Trophoblast cell (in vitro differentiated cells and primary cell): ENCODE data around the gene RASGRF1.
"Not testable (repeated sequence)": the region's sequence is repeated elsewhere in the genome, so short reads cannot be mapped to it uniquely, and the experiment has no call there.

Experiments used
- DNase-seq, 2 donors: peaks; one replicate each; pipeline ENCODE4 v3.0.0-alpha.2; 2016
- H2AFZ ChIP-seq: 2 replicates; pipeline ENCODE4 v1.6.1; 2013; ENCODE audit warnings: low read length, moderate library complexity, mild to moderate bottlenecking; ENCODE audit not compliant: insufficient read depth, poor library complexity
- H2AK5ac ChIP-seq: 2 replicates; pipeline ENCODE4 v1.6.1; 2013; ENCODE audit warnings: mild to moderate bottlenecking, low read length
- H2BK120ac ChIP-seq: 2 replicates; pipeline ENCODE4 v1.6.1; 2013; ENCODE audit warnings: low read length, mild to moderate bottlenecking, moderate library complexity; ENCODE audit not compliant: insufficient read depth, poor library complexity
- H2BK12ac ChIP-seq: 2 replicates; pipeline ENCODE4 v1.6.1; 2013; ENCODE audit warnings: mild to moderate bottlenecking, low read length, moderate library complexity
- H2BK5ac ChIP-seq: 2 replicates; pipeline ENCODE4 v1.6.1; 2013; ENCODE audit warnings: low read length, low read depth, moderate library complexity, mild to moderate bottlenecking; ENCODE audit not compliant: poor library complexity
- H3K14ac ChIP-seq: 2 replicates; pipeline ENCODE4 v1.6.1; 2013; ENCODE audit warnings: mild to moderate bottlenecking, low read length
- H3K18ac ChIP-seq: 2 replicates; pipeline ENCODE4 v1.6.1; 2013; ENCODE audit warnings: mild to moderate bottlenecking, low read length
- H3K23ac ChIP-seq: 2 replicates; pipeline ENCODE4 v1.6.1; 2013; ENCODE audit warnings: low read length
- H3K27ac ChIP-seq: 2 replicates; pipeline ENCODE4 v1.5.1; 2013; ENCODE audit warnings: low read depth, mild to moderate bottlenecking, inconsistent platforms, low read length, moderate library complexity
- H3K27me3 ChIP-seq: 2 replicates; pipeline ENCODE4 v1.6.1; 2013; ENCODE audit warnings: inconsistent platforms, mild to moderate bottlenecking, low read length, moderate library complexity; ENCODE audit not compliant: insufficient read depth
- H3K36me3 ChIP-seq, 2 experiments: 1 replicate in 1 of 2; 2 replicates in 1 of 2; pipeline ENCODE4 v1.6.1; 2013; ENCODE audit warnings: low read length in 2 of 2, mild to moderate bottlenecking in 2 of 2, moderate library complexity in 1 of 2; ENCODE audit not compliant: insufficient read depth in 2 of 2, control insufficient read depth in 1 of 2
- H3K4ac ChIP-seq: 2 replicates; pipeline ENCODE4 v1.6.1; 2013; ENCODE audit warnings: low read depth, mild to moderate bottlenecking, low read length, moderate library complexity
- H3K4me1 ChIP-seq, 2 experiments: 1 replicate in 1 of 2; 2 replicates in 1 of 2; pipeline ENCODE4 v1.6.1; 2013; ENCODE audit warnings: low read length in 2 of 2, mild to moderate bottlenecking in 2 of 2, moderate library complexity in 1 of 2; ENCODE audit not compliant: insufficient read depth in 2 of 2, control insufficient read depth in 1 of 2
- H3K4me2 ChIP-seq: 2 replicates; pipeline ENCODE4 v1.6.1; 2013; ENCODE audit warnings: inconsistent platforms, mild to moderate bottlenecking, low read length, moderate library complexity
- H3K4me3 ChIP-seq: 2 replicates; pipeline ENCODE4 v1.5.1; 2013; ENCODE audit warnings: mild to moderate bottlenecking, low read depth, low read length, inconsistent platforms
- H3K79me1 ChIP-seq: one replicate; pipeline ENCODE4 v1.6.1; 2013; ENCODE audit warnings: low read length
- H3K79me2 ChIP-seq: 2 replicates; pipeline ENCODE4 v1.6.1; 2013; ENCODE audit warnings: low read length, mild to moderate bottlenecking; ENCODE audit not compliant: control insufficient read depth, insufficient read depth, poor library complexity
- H3K9ac ChIP-seq: 2 replicates; pipeline ENCODE4 v1.6.1; 2013; ENCODE audit warnings: mild to moderate bottlenecking, low read length
- H3K9me3 ChIP-seq: 2 replicates; pipeline ENCODE4 v1.6.1; 2013; ENCODE audit warnings: low read depth, mild to moderate bottlenecking, control low read depth, inconsistent platforms, low read length; ENCODE audit not compliant: insufficient read depth
- H4K12ac ChIP-seq: 2 replicates; pipeline ENCODE4 v1.6.1; 2013; ENCODE audit warnings: low read depth, mild to moderate bottlenecking, low read length, moderate library complexity
- H4K8ac ChIP-seq: 2 replicates; pipeline ENCODE4 v1.6.1; 2013; ENCODE audit warnings: low read depth, mild to moderate bottlenecking, low read length, moderate library complexity
- H4K91ac ChIP-seq: one replicate; pipeline ENCODE4 v1.6.1; 2013; ENCODE audit warnings: low read depth, mild to moderate bottlenecking, low read length, moderate library complexity
- WGBS: extraction: QIAGEN DNeasy Blood & Tissue Kit; methylation state at CpG from one replicate; pipeline ENCODE4 v1.1.7; 2013; ENCODE audit warnings: missing lambda C conversion rate; ENCODE audit not compliant: insufficient read length, insufficient coverage; ENCODE audit errors: extremely low coverage; 5-methylcytosine and 5-hydroxymethylcytosine counted together

The RASGRF1 gene

DNA sequence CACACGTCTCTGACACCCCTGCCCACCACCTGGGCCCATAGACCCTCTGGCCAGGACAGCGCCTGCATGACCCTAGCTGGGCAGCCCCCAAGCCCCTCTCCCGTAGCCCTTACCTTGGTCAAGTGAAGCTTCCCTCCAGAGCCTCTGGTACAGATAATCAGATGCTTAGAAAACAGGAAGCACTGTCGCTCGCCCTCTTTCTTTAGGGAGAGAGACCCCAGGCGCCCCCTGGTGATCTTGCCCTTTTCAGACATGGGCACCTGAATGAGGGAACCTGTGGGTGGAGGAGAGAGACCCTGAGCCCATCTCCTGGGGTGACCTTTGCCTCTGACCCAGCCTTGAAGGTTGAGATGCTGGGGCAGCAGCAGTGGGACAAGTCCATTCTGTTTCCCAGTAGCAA is 65.4 kb downstream of the RASGRF1 start:
- WGBS: no CpG with 5 or more reads among the region's 6 CpGs
- H3K27me3 ChIP-seq: no peaks in the 10 kb centered on the region
- H3K36me3 ChIP-seq: peaks cover 0 to 3% of the 10 kb centered on the region in 2 experiments
- H2BK12ac ChIP-seq: no peak overlapping the region
- H2BK120ac ChIP-seq: no peak overlapping the region
- H3K4me2 ChIP-seq: no peak overlapping the region
- H3K4ac ChIP-seq: no peak overlapping the region
- no peak overlapping the region for H2BK5ac ChIP-seq
- H4K8ac ChIP-seq: no peak overlapping the region
- H3K14ac ChIP-seq: no peak overlapping the region
- H3K79me2 ChIP-seq: no peaks in the 10 kb centered on the region
- H3K18ac ChIP-seq: no peak overlapping the region
- H3K9ac ChIP-seq: no peak overlapping the region
- no peak overlapping the region for H3K4me3 ChIP-seq
- peaks cover 3% of the 10 kb centered on the region for H3K9me3 ChIP-seq
- H3K27ac ChIP-seq: no peak overlapping the region
- no peak overlapping the region for H2AFZ ChIP-seq
- no peak for DNase-seq
- H4K12ac ChIP-seq: no peak overlapping the region
- no peak overlapping the region for H4K91ac ChIP-seq
- H3K79me1 ChIP-seq: no peaks in the 10 kb centered on the region
- no peak overlapping the region for H2AK5ac ChIP-seq
- H3K4me1 ChIP-seq: no peaks in the 10 kb centered on the region
- no peak overlapping the region for H3K23ac ChIP-seq

GRCh38 chr15:79024493-79024892 is 66.1 kb downstream of the RASGRF1 start:
- H3K79me2 ChIP-seq, H3K14ac ChIP-seq: not testable (repeated sequence)

DNA sequence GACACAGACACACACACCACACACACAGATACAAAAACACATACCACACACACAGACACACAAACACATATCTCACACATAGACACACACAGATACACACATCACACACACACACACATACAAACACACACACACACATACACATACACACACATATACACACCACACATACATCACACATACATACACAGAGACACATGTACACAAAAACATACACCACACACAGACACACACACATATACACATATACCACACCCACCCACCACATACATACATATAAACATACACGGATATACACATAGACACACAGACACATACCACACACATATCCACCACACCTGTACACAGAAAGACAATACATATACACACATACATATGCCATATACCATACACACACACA is 66.7 kb downstream of the RASGRF1 start:
- H3K27me3 ChIP-seq: no peaks in the 10 kb centered on the region
- no peak overlapping the region for H2AFZ ChIP-seq
- no peak overlapping the region for H2AK5ac ChIP-seq
- no peak overlapping the region for H4K91ac ChIP-seq
- H3K14ac ChIP-seq: no peak overlapping the region
- no peaks in the 10 kb centered on the region for H3K4me1 ChIP-seq
- no peak overlapping the region for H4K8ac ChIP-seq
- H3K9ac ChIP-seq: no peak overlapping the region
- H4K12ac ChIP-seq: no peak overlapping the region
- no peak overlapping the region for H3K4ac ChIP-seq
- H2BK120ac ChIP-seq: no peak overlapping the region
- no peak overlapping the region for H3K4me3 ChIP-seq
- H3K36me3 ChIP-seq: peaks cover 0 to 3% of the 10 kb centered on the region in 2 experiments
- H3K79me2 ChIP-seq: no peaks in the 10 kb centered on the region
- H3K18ac ChIP-seq: no peak overlapping the region
- no peak overlapping the region for H2BK5ac ChIP-seq
- no peak overlapping the region for H2BK12ac ChIP-seq
- DNase-seq: no peak
- no CpG with 5 or more reads among the region's 1 CpG for WGBS
- H3K27ac ChIP-seq: no peak overlapping the region
- no peak overlapping the region for H3K23ac ChIP-seq
- peaks cover 3% of the 10 kb centered on the region for H3K9me3 ChIP-seq
- no peaks in the 10 kb centered on the region for H3K79me1 ChIP-seq
- no peak overlapping the region for H3K4me2 ChIP-seq

More at GRCh38 chr15:79024493-79024892, 66.1 kb downstream of the RASGRF1 start:
- H4K91ac ChIP-seq, H3K36me3 ChIP-seq, H2BK12ac ChIP-seq, H3K9me3 ChIP-seq, H3K4me2 ChIP-seq, H3K27me3 ChIP-seq, H3K18ac ChIP-seq, H4K12ac ChIP-seq, DNase-seq, H3K79me1 ChIP-seq, H3K4me3 ChIP-seq, H2BK5ac ChIP-seq, H3K27ac ChIP-seq, H3K4me1 ChIP-seq, H2BK120ac ChIP-seq, H2AFZ ChIP-seq, H4K8ac ChIP-seq, H3K23ac ChIP-seq, H3K9ac ChIP-seq, H3K4ac ChIP-seq, H2AK5ac ChIP-seq: not testable (repeated sequence)

DNA sequence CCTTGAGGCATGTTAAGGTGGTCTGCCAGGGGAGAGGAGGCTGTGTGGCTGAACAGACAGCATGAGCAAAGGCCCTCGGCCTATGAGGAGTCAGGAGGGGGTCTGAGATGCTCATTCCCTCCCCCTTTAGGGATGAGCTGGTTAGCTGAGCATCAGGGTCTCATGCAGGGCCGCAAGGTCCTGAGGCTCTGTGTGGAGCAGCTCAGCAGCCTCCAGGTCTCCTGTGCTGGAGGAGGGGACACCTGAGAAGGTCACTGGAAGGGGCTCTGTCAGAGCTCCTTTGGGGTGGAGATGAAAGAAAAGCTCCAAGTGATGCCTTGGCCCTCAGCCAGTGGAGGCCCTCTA is 67.1 kb downstream of the RASGRF1 start:
- H3K79me1 ChIP-seq: no peaks in the 10 kb centered on the region
- no peaks in the 10 kb centered on the region for H3K4me1 ChIP-seq
- no peak overlapping the region for H2AK5ac ChIP-seq
- H2AFZ ChIP-seq: no peak overlapping the region
- H3K4me2 ChIP-seq: no peak overlapping the region
- H3K9me3 ChIP-seq: peaks cover 5% of the 10 kb centered on the region
- H3K27ac ChIP-seq: no peak overlapping the region
- no peak overlapping the region for H3K9ac ChIP-seq
- H4K8ac ChIP-seq: no peak overlapping the region
- no peak overlapping the region for H3K14ac ChIP-seq
- no CpG with 5 or more reads among the region's 2 CpGs for WGBS
- H2BK5ac ChIP-seq: no peak overlapping the region
- no peak overlapping the region for H3K18ac ChIP-seq
- no peak for DNase-seq
- no peaks in the 10 kb centered on the region for H3K27me3 ChIP-seq
- H3K79me2 ChIP-seq: no peaks in the 10 kb centered on the region
- no peak overlapping the region for H2BK120ac ChIP-seq
- H4K91ac ChIP-seq: no peak overlapping the region
- H3K4me3 ChIP-seq: no peak overlapping the region
- H3K36me3 ChIP-seq: peaks cover 0 to 3% of the 10 kb centered on the region in 2 experiments
- no peak overlapping the region for H4K12ac ChIP-seq
- H2BK12ac ChIP-seq: no peak overlapping the region
- H3K4ac ChIP-seq: no peak overlapping the region
- no peak overlapping the region for H3K23ac ChIP-seq
